ENCODE measurements around the gene ING5. TPM values are rescaled to one million over a fixed set of nuclear protein-coding genes. Genes with fewer than 3 reads are reported as not detected.

Gene ING5
- total RNA-seq, 1 donor from 2014 or later: 56.9 TPM

- no peak overlapping the region for H3K27ac Mint-ChIP-seq
These were observed 75.4 kb downstream of the ING5 start for GRCh38 chr2:241777170-241777685.

GRCh38 chr2:241777686-241778627 is 76.1 kb downstream of the ING5 start:
- no peaks in the 10 kb centered on the region for H3K27me3 Mint-ChIP-seq (ENCODE audit: low read depth)
- peaks cover 10% of the 10 kb centered on the region for H3K9me3 Mint-ChIP-seq
- TF ChIP-seq CTCF (IDR thresholded peaks at IDR 0.05; ENCODE audit: unreplicated experiment): no peak
- peaks cover 8% of the 10 kb centered on the region for H3K4me1 Mint-ChIP-seq
- peaks cover 1% of the 10 kb centered on the region for H3K36me3 Mint-ChIP-seq
- peak in 1 of 2 experiments; percentile 33 for DNase-seq (ENCODE audit: low spot score in 2 of 2, unreplicated experiment in 2 of 2)
- no peak overlapping the region for H3K27ac Mint-ChIP-seq
- no peak overlapping the region for H3K4me3 Mint-ChIP-seq

More at GRCh38 chr2:241777170-241777685, 75.4 kb downstream of the ING5 start:
- H3K4me3 Mint-ChIP-seq: no peak overlapping the region
- no peak for DNase-seq (ENCODE audit: low spot score in 2 of 2, unreplicated experiment in 2 of 2)
- peaks cover 10% of the 10 kb centered on the region for H3K9me3 Mint-ChIP-seq
- TF ChIP-seq CTCF (IDR thresholded peaks at IDR 0.05; ENCODE audit: unreplicated experiment): no peak
- peaks cover 13% of the 10 kb centered on the region for H3K4me1 Mint-ChIP-seq
- peaks cover 1% of the 10 kb centered on the region for H3K36me3 Mint-ChIP-seq
- no peaks in the 10 kb centered on the region for H3K27me3 Mint-ChIP-seq (ENCODE audit: low read depth)

Other genes with a start within 250 kb of the ING5 start
- 183 to 193 TPM (median 192 TPM) in 3 replicates for gene STK25, start 193.5 kb upstream of the ING5 start, total RNA-seq
- gene BOK, start 143.3 kb upstream of the ING5 start, total RNA-seq: 33.0 to 37.2 TPM (median 36.0 TPM) in 3 replicates
- gene THAP4, start 64.9 kb upstream of the ING5 start, total RNA-seq: 45.7 to 51.5 TPM (median 50.1 TPM) in 3 replicates
- 125 to 135 TPM (median 133 TPM) in 3 replicates for gene ATG4B, start 64.3 kb upstream of the ING5 start, total RNA-seq
- 32.1 to 36.5 TPM (median 35.0 TPM) in 3 replicates for gene DTYMK, start 15.2 kb upstream of the ING5 start, total RNA-seq
- gene D2HGDH, start 32.6 kb downstream of the ING5 start, total RNA-seq: 55.5 to 60.3 TPM (median 56.6 TPM) in 3 replicates
- 0.86 to 1.1 TPM (median 1.1 TPM) in 3 replicates for gene GAL3ST2, start 74.8 kb downstream of the ING5 start, total RNA-seq
- gene NEU4, start 107.2 kb downstream of the ING5 start, total RNA-seq: 0.87 to 1.8 TPM (median 1.7 TPM) in 3 replicates
- not detected in 3 replicates for gene PDCD1, start 156.9 kb downstream of the ING5 start, total RNA-seq
- gene RTP5, start 167.7 kb downstream of the ING5 start, total RNA-seq: not detected in 3 replicates